ENCODE results near the gene FLCN.

Gene FLCN

DNA sequence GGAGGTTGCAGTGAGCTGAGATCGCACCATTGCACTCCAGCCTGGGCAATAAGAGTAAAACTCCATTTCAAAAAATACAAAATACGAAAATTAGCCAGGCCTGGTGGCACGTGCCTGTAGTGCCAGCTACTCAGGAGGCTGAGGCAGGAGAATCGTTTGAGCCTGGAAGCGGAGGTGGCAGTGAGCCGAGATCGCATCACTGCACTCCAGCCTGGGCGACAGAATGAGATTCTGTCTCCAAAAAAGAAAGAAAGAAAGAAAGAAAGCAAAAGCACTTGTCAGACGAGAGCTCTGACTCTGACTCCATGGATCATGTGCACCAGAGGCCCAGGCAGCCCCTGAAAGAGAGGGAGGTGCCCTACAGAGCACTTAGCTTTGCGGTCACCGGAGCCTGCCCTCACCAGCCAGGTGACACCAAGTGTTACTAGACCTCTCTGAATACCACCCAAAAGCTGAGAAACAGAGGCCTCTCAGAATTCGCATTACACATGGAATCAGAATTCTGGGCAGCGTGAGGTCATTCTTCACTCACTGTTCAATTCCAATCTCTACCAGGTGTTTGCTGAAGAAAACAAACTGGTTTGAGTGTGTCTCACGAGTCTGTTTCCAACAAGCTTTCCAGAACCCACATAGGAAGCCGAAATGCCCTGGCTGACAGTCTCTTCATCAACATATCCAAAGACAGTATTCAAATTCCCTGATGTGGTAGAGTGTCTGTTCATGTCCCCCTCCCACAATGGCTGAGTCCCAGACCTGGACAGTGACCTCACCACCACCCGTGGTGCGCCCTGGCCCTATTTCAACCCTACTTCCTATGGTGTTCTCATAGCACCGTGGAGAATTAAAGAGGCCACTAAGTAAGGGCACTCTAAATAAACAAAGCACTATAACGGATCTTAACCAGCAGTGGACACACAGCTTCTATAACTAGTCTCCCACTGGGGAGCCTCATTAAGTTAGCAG, 1.5 kb downstream of the FLCN start:
- no peak for DNase-seq

DNA sequence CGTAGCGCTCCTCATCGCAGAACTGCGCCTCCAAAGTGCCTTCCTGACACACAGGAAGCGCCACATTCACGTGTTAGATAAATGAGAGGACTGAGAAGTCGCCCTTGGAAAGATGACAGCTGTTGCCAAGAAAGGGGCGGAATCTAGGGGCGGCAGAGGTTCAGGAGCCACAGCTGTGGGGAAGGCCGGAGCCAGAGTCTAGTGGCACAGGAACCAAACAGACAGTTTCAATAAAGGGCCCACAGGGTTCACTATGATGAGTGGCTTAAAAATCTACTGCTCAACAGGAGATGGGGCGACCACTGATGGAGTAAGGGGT, 4.7 kb downstream of the FLCN start:
- no peak for DNase-seq

DNA sequence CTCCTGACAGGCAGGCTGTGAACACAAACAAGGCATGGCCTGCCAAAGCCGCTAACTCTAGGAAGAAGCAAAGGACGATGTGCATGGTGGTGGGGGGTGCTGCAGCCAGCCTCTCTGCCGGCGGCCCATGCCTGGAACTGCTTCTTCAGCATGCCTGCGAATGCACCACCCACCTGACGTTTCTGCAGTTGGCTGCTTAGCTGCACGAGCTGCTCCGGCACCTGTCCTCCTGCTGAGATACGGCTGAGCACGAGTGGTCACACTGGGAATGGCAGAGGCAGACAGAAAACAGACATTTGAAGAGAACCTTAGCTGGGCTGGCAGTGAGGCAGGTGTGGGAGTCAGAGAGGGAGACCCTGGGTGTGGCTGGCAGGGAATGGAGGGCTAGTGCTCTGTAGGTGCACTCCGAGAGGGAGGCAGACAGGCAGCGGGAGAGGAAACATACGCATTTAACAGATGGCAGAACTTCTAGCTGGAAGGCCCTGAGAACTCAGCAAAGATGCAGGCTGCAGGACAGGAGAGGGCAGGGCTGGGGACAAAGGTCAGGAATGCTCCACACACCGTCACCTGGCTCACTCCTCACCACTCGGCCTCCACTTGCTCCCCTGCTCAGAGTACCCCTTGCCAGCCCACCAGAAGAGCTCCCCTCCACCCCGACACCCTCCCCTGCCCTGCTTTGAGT, 5.2 kb downstream of the FLCN start:
- no peak for DNase-seq

DNA sequence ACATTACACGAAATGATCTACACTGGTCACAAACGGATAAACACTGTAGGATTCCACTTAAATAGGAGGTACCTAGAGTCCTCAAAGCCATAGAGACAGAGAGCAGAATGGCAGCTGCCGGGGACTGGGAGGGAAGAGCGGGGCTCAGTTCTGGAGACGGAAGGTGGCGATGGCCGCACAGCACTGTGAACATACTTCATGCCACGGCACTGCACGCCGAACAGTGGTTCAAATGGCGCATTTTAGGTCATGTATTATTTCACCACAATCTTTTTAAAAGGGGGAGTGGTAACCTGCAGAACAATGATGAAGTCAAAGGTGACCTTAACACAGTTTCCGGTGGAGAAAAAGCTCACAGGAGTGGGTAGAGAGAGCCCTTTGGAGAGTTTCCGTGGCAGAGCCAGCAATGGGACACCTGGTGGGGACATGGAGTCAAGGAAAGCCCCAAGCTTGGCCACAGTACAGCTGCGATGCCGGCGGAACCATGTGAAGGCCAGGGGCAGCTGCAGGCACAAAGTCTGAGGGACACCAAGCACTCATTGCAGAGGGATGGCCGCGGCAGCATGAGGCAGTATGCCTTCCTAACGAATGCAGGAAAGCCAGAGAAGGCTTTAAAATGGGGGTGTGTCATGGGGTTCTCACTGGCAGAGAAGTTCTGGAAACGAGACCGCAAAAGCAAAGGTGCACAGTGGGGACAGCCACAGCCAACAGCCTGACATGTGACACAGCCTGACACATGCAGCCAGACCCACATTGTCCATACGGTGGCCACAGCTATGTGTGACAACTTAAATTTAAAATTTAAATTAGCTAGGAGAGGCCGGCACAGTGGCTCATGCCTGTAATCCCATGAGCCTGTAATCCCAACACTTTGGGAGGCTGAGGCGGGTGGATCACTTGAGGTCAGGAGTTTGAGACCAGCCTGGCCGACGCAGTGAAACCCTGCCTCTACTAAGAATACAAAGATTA, 7.3 kb downstream of the FLCN start:
- no peak for DNase-seq

DNA sequence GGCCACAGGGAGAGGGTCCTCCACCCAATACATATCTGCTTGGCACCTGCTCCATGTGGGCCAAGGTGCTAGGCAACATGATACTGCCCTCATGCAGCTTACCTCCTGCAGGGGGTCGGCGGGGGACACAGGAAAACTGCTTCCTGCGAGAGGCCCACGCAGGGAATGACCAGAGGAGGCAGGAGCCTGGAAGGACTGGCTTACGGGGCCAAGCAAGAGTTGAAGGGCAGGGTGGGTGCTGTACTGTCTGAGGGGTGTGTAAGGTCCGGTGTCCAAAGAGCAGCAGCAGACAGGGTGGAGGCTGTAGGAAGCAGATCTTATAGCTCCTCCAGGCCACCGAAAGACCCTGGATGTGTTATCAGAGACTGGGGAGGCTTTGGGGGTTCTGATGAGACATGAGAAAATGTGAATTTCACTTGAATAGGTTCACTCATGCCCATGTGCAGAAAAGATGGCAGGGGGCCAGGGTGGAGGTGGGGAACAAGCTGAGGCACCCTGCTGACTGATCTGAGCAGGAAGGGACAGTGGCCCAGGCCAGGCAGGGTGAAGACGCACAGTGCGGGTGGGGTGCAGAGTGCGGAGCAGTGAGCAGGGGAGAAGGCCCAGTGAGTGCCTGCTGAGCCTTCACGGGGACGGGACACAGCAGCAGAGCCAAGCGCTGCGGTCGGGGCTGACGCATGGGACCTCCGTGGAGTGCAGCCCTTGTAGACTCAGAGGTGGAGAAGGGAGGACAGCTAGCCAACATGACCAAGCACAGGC, 8.3 kb downstream of the FLCN start:
- no peak for DNase-seq

DNA sequence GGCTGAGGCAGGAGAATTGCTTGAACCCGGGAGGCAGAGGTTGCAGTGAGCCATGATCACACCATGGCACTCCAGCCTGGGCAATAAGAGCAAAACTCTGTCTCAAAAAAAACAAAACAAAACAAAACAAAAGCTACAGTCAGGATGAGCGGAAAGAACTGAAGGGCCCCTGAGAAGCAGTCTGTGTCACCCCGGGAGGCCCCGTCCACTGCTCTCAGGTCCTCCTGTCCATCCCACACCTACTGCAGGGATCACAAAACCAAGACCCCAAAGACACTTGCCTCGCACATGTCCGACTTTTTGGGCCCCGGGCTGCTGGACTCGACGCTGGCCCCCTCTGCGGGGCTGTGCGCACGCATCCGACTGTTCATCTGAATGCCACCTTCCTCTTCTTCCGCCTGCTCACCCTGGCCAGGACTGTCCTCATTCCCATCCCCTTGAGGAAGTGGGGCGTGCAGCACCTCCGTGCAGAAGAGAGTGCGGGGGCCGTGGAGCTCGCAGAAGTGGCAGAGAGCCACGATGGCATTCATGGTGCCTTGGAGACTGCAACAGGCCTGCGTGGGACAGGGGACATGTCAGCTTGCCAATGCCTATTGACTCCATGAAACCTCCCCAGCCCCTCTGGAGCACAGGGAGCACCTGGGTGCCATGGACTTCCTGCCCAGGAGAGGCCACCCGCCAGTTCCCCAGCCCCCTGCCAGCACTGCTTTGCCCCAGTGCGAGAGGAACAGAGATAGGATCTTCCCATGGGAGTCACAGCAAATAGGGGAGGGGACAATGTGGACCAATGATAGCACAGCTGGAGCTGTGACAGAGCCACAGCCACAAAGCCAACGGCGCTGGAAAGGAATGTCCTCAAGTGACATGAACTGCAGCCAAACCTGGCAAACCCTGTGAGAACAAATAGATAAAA, 9.1 kb downstream of the FLCN start:
- DNase-seq, result no peak

DNA sequence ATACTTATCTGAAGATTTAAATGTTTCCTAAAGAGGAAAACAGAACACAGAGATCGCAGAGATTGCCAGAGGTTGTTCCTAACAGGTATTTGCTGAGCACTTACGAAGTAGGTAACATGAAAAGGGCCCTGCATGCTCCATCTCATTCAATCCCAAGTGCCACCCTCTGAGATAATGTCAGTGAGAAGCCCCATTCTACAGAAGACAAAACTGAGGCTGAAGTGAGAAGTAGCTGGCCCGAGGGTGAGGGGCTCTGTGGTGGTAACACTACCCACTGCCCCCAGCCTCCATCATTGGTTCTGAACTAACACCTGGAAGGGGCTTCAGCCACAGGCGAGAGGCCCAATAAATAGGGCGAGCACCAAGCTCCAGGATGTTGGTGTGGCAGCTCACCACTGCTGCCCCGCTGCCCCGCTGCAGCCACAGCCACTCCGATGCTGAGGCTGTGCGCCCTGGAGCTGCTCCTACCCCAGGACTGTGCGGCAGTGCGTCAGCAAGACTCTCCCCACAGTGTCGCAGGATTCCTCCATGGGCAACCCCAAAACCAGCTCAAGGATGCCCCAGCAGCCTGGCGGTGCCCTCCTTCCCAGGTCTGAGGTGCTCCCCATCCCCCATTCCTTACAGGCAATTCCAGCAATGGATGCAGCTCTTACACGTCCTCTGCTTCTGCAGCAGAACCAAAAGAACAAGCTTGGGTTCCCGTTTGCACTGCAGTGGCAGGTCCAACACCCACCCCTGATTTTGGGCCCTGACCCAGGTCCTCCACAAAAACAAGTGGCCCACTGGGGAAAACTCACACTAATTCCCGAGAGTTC, 10.3 kb downstream of the FLCN start:
- DNase-seq, result no peak

DNA sequence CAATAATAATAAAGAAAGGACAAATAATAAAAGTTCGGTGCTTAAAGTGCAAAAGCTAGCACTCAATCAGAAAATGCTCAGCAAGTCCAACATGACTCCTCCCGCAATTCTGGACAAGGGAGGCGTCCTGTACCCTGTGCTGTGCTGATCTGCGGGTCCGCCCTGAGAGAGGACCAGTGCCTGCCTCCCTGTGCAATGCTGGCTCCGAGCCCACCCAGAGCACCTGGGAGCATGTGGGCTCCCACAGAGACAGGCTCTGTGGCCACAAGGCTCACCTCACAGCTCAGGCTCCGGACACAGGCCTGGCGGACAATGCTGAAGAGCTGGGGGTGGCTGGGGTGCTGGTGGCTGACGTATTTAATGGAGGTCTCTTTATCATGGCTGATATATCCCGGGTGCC, 11.1 kb downstream of the FLCN start:
- DNase-seq, result no peak

DNA sequence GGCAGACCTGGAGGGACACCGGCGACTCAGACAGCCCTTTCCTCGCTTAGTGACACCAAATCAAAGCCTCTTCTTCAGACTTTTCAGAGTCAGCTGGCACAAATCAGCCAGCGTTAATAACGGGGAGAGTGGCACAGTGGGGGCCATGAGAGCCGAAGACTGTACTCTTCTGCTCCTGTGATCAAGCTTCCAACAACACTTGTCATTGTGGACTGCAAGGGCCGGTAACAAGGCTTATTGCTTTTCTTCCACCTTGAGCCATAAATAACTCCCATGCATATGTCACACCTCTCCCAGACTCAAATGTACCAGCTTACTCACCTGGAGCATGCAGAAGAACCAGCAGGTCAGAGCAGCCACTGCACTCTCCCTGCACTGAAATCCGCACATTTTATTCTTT, 12.8 kb downstream of the FLCN start:
- DNase-seq, result no peak

DNA sequence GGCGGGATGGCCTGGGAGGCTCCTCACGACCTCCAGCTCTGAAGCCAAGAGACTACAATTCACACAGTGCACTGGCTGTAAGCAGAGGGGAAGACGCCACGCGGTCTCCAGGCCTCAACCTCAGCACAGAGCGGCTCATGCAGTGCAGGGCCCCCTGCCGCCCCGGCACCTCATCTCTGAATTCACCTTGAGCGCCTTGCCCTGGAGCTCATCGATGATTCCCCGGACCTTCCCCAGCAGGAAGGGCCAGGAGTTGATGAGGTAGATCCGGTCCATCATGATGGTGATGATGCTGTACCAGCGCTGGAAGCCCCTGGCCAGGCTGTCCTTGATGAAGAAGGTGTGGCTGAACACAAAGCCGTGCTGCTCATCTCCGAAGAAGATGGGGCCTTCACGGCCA, 13.2 kb downstream of the FLCN start:
- no peak for DNase-seq

DNA sequence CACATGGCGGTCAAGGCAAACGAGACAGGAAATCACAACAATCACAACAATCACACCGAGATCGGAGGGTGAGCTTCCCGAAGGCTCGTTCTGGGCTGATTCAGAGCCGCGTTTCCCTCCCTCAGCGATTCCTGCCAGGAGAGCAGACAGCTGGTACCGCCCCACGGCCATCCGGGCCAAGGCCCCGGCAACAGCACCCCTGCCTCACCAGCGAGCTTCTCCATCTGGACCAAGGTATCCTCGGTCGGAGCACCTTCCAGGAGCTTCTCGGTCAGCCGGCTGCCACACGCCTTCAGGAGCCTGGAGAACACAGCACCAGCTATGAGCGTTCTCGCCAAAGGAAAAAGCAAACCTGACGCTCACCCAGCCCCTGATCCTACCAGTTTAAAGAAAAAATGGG, 15.6 kb downstream of the FLCN start:
- no peak for DNase-seq

DNA sequence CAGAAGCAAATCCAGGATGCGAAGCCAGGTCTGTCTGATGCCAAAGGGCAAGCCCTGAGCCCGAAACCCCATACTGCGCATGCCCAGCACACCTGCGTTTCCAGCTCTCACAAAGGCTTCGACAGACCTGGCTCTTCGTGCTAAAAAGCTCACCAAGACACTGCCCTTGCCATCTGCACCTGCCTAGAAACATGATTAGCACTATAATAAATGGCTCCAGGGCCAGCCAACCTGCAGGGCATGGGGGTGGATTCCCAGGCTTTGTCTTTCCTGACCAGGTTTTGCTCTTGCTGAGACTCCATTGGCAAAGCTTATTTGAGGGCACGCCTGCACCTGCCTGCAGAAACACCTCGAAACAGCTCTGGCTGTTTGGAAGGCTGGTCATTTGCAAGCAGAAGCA, 16.4 kb downstream of the FLCN start:
- no peak for DNase-seq

DNA sequence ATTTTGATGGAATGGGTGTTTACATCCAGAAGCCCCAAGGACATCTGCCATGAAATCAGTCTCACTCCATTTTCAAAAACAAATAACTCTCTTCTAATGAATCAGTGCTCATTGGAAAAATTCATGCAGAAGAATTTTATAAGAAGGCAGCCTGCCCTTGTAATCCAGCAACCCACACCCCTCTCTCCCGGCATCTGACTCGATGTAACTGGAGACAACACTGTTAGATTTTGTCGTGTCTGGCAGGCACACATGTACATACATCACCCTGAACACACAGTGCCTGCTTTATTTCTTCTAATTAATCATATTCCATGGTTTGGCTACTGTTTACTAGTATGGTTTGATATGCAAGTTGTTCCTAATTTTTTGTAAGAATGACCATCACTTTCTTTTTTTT, 19.0 kb downstream of the FLCN start:
- DNase-seq, result no peak

DNA sequence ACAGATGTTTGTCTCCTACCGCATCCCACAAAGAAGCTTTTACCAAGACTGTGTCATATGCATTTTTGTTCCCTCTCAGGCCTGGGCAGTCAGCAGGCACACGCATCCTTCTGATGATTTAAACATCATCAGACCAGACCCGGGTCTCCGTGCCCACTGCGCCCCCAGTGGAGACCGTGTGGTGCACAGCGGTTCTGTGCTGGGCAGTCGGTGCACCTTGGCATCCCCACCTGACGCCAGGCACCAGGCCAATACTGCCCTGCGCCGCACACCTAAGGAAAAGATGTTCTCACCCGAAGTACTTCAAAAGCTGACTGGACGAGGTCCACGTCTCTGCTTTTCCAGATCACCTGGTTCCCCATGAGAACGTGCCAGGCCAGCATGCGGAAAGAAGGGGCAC, 20.2 kb downstream of the FLCN start:
- no peak for DNase-seq

DNA sequence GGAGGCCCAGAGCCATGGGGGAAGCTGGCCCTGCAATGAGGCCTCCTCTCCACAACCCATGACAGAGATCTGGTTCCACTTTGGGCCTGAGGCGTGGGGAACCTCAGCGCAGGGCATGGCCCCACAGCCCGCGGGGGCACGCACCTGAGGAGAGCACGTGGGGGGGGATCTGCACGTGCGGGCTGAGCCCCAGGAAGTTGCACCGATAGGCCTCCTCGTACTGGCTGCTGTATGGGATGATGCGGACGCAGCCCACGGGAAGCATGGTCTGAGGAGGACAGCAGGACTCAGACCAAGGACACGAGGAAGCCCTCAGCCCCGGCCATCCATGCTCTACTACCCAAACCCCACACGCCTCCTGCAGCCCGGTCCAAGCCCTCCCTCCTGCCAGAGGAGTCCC, 20.7 kb downstream of the FLCN start:
- no peak for DNase-seq

DNA sequence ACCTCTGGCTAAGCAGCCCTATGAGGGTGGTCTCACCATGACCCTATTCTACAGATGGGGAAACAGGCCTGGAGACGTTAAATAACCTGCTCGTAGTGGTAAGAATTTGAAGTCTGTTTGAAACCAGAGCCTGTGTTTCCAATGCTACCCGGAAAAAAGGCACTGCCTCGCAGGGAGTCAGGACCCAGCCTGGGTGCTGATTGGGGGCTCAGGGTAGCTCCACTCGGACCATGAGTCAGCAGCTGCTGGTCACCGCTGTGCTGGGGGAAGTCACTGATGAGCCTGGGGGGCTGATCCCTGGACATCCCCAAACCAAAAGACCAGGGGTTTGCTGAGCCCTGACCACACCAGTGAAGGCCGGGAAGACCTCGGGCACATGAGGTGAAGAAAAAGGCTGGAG, 21.4 kb downstream of the FLCN start:
- no peak for DNase-seq

DNA sequence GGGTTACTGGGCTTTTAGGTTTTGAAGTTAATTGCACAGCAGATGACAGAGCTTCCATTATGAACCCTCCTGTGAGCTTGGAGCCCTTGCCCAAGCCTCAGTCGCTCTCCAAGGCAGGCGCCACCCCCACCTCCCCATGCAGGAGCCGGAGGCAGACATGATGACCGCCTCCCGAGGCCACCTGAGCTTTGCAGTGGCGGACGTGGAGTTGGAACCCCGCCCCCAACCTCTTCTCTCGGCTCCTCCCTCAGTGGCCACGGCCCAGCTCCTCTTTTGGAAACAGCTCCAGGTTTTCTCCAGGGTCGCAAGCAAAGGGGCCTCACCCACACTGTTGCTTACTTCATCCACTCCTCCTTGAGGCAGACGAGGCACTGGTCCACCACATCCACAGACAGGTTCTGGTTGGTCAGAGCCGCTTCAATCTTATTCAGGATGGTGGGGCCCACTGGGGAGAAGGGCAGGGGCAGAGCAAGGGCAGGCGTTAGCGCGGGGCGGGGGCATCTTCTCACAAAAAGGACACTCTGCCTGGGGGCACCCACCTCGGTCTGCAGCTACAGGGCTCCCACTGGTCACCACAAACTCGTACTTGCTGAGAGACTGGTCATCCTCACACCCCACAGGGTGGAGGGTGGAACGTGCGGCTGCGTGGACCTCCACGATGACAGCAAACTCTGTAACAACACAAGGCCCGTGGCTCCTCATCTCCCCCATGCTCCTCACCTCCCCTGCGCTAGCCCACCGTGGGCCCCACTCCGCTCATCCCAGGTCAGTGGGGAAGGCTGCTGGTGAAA, 22.1 kb downstream of the FLCN start:
- DNase-seq, result no peak

DNA sequence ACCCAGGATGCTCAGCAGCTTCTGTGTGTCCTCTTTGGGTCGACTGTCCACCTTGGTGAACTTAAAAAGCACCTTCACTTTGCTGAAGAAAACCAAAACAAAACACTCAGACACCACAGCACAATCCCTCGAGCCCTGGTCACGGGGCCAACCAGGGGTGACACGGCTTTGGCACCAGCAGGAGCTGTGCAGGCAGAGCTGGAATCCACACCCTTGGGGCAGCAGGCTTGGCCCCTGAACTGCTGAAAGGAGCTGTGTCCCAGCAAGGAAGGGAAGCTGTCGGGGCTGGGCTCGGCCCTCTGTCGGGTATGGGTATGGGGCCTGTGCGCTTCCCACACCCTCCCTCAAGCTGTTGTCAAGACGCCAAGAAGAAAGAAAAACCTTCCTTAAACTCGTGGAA, 23.2 kb downstream of the FLCN start:
- DNase-seq, result no peak

DNA sequence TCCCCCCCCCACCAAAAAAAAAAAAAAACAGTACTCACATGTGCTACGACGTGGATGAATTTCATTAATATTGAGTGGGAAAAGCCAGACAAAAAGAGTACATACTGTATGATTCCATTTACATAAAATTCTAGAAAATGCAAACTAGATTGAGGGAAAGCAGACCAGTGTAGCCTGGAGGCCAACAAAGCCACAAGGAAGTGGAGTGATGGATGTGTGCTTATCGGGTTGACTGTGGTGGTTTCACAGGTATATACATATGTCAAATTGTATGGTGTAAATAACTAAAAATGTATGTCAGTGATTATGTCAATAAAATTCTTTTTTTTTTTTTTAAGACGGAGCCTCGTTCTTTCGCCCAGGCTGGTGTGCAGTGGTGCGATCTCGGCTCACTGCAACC, 29.0 kb downstream of the FLCN start:
- no peak for DNase-seq

DNA sequence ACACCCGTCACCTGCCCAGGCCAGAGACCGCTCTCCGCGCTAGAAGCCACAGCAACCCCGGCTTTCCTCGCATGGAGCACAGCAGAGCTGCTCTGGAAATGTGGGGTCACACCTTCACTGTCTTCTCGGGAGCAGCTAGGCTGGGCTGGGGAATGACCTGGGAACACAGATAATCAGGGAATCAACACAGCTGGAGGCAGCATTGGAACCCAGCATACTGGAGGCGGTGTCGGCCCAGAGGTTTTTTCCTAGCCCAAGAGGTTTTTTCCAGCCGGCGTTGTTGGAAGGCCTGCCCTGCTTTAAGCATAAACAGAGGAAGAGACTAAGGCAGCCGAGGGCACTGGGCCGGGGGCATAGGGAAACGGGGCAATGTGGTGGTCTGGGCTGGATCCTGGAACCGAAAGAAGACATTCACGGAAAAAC, 30.0 kb downstream of the FLCN start:
- no peak for DNase-seq
